HEK293T (cell line): ENCODE measurements around the gene EVI2A.

Experiments used
- BHLHE40 ChIP-seq: fragments of 450-650 bp; IDR thresholded peaks from 2 replicates; pipeline ENCODE4 v1.6.1; 2016; ENCODE audit warnings: mild to moderate bottlenecking, moderate library complexity, borderline replicate concordance
- ELF4 ChIP-seq: fragments of 450-650 bp; IDR thresholded peaks from 2 replicates; pipeline ENCODE4 v1.6.1; 2017; ENCODE audit warnings: antibody characterized with exemption
- FOXA1 ChIP-seq: fragments of 450-650 bp; IDR thresholded peaks from 2 replicates; pipeline ENCODE4 v1.6.1; 2016; ENCODE audit warnings: mild to moderate bottlenecking
- FOXK2 ChIP-seq: fragments of 450-650 bp; IDR thresholded peaks from 2 replicates; pipeline ENCODE4 v1.6.1; 2016; ENCODE audit warnings: mild to moderate bottlenecking
- FOXM1 ChIP-seq: fragments of 450-650 bp; IDR thresholded peaks from 2 replicates; pipeline ENCODE4 v1.6.1; 2017; ENCODE audit warnings: mild to moderate bottlenecking, borderline replicate concordance
- L3MBTL2 ChIP-seq: fragments of 450-650 bp; conservative IDR thresholded peaks from 2 replicates; pipeline ENCODE4 v1.6.1; 2016; ENCODE audit warnings: mild to moderate bottlenecking
- LEF1 ChIP-seq: fragments of 450-650 bp; IDR thresholded peaks from 2 replicates; pipeline ENCODE4 v1.6.1; 2017; ENCODE audit warnings: mild to moderate bottlenecking, borderline replicate concordance
- NFRKB ChIP-seq: fragments of 450-650 bp; IDR thresholded peaks from 2 replicates; pipeline ENCODE4 v1.6.1; 2016; ENCODE audit warnings: mild to moderate bottlenecking, moderate library complexity
- PKNOX1 ChIP-seq: fragments of 450-650 bp; IDR thresholded peaks from 2 replicates; pipeline ENCODE4 v1.6.1; 2016
- SP1 ChIP-seq: fragments of 450-650 bp; IDR thresholded peaks from 2 replicates; pipeline ENCODE4 v1.6.1; 2017
- SUZ12 ChIP-seq: fragments of 450-650 bp; IDR thresholded peaks from 2 replicates; pipeline ENCODE4 v1.6.1; 2016; ENCODE audit warnings: mild to moderate bottlenecking
- TARDBP ChIP-seq: fragments of 450-650 bp; IDR thresholded peaks from 2 replicates; pipeline ENCODE4 v1.6.1; 2016
- ZNF384 ChIP-seq: fragments of 450-650 bp; IDR thresholded peaks from 2 replicates; pipeline ENCODE4 v1.6.1; 2016

GRCh38 chr17:31272236-31272635 is 49.2 kb downstream of the EVI2A start:
- TF ChIP-seq FOXA1 (no peak), PKNOX1 (no peak), SUZ12 (no peak), ZNF384 (no peak), FOXM1 (no peak), TARDBP (no peak), SP1 (no peak), ELF4 (no peak), BHLHE40 (no peak), NFRKB (no peak), L3MBTL2 (no peak), LEF1 (no peak), FOXK2 (no peak)
